ENCODE data around the gene GNG2.
"Not testable (repeated sequence)": the region's sequence is repeated elsewhere in the genome, so short reads cannot be mapped to it uniquely, and the experiment has no call there.

Gene GNG2

DNA sequence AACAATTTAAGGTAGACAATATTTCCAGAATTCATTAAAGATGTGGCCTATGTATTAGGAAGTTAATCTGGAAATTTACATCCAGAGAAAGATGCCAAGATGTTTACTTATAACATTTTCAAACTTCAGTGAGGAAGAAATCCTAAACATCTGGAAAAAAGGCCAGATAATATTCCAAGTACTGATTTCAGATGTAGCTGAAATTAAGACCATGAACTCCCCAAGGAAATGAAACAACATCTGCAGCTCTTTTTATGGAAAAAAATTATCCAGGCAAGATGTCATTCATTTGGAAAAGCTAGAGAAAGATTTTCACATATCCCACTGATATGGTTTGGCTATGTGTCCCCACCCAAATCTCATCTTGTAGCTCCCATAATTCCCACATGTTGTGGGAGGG, 35.0 kb downstream of the GNG2 start:
- no peak for DNase-seq

- no peak for DNase-seq
These were observed 37.5 kb downstream of the GNG2 start for GRCh38 chr14:51897791-51898355.

- no peak for DNase-seq
These were observed 41.1 kb downstream of the GNG2 start for GRCh38 chr14:51901475-51902024.

GRCh38 chr14:51905656-51906121, 45.3 kb downstream of the GNG2 start:
- DNase-seq = not testable (repeated sequence)

GRCh38 chr14:51908086-51908485, 47.7 kb downstream of the GNG2 start:
- DNase-seq = no peak

GRCh38 chr14:51912112-51912786, 51.8 kb downstream of the GNG2 start:
- DNase-seq = no peak

DNA sequence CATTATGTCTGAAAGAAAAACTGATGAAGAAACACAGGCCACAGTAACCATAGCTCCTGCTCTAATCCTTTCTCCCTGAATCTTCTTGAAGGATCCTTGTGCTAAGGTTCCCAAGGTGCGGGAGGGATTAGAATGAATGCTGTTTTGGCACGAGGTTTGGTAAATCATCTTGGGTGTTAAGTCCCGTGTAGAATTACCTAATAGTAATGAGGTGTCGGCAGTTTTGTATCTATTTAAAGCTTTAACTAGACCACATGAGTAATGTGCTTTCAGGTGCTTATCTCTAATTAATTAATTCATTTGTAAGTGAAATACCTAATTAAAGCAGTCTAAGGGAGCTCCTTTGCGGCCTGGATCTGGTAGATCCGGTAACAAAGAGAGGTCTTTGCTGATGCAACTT, 53.9 kb downstream of the GNG2 start:
- DNase-seq = no peak

GRCh38 chr14:51917193-51917592, 56.8 kb downstream of the GNG2 start:
- DNase-seq = no peak

GRCh38 chr14:51921026-51921425, 60.6 kb downstream of the GNG2 start:
- DNase-seq = no peak

GRCh38 chr14:51922624-51923023, 62.2 kb downstream of the GNG2 start:
- no peak for DNase-seq

DNA sequence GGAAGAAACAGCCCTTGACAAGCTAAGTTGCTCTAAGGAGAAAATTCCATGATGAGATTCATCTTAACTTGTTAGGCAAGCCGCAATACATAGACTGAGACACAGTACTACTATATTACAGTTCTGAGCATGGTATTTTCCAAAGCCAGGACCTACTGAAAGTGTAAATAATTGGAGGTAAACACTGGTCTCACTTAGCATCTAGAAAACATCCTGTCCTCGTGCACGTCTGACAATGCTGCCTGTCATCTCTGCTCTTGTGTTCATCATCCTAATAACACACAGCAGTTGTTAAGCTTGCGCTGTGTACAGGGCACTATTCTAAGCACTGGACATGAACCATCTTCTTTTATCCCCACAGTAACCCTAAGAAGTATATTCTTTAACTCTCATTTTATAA, 64.2 kb downstream of the GNG2 start:
- no peak for DNase-seq

DNA sequence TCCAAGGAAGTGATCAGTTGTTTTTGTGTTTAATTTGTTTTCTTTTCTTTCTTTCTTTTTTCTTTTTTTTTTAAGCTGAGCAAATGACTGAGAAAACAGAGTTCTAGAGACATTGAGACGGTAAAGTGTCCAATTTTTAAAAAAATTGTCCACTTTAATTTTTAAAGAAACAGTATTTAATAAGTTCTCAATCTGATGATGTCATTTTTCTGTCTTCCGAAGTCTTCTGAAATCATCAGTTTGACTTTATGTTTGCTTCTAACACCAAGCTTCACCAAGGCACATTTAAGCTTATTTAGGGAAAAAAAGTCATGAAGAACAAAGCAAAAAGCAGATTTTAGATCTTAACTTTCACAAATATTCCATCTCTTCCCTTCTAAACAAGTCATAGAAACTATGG, 65.6 kb downstream of the GNG2 start:
- no peak for DNase-seq

DNA sequence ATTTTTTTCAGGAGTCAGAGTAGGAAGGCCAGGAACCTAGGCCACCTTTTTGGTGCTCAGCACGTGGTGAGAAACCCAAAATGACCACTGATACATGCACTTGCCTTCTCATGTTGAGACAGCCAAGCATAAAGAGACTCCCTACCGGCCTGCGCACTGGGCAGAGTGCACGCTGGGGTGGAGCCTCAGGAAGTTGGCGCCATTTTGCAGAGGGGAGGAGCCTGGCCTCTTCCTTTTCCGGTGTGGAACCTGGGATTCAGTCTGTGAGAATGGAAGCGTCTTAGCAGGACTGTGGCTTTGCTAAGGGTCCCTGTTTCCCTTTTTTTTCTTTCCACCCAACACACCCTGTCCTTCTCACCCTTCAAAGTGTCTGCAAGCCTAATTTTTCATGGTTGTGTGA, 66.0 kb downstream of the GNG2 start:
- DNase-seq = no peak

DNA sequence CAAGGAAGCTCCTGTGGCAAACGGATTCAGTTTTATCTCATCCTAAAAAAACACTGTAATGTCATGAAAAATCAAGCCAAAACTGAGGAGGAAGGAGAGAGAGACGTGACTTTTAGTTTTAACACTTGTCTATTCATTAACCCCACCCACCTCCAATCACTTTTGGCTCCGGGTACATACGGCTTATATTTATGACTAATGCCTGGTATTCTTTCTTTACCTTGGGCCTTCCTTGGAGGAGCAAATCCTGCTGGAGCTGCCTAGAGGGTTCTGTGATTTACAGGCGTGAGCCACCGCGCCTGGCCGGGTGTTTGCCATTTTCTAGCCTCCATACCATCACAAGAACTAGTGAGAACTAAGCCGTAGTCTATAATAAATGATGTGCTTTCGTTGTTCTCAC, 68.2 kb downstream of the GNG2 start:
- DNase-seq = no peak

GRCh38 chr14:51929166-51929565, 68.8 kb downstream of the GNG2 start:
- no peak for DNase-seq

DNA sequence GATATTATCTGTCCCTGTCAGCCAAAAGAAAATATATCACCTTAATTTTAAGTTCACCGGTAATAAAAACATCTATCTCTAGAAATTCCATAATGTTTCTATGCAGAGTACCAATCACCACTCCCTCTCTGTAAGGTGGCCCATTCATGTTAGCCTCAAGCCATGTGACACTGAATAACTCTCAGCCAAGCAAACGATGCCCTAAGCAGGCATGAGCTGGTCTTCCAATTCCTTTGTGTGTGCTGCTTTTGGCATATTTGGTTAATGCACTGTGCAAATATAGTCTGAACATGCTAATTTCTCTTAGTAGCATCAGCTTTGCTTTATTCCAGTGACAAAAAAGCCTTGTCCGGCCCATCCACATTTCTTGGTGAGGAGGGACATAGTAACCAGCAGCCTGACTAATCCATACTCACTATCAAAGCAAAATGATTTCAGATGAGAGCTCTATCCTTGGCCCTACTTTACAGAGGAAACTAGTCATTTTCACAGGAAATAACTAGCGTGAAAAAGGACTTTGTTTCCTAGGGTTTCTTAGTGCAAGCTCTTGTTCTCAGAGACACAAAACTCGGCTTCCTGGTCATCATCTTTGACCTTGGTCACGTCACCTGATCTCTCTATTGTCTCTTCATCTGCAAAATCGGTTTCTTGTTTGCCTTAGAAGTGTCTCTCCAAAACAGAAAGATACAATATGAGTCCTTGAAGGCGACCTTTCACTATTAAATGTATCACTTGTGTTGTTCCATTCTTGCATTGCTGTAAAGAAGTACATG, 69.7 kb downstream of the GNG2 start:
- no peak for DNase-seq

GRCh38 chr14:51931308-51931707, 70.9 kb downstream of the GNG2 start:
- no peak for DNase-seq

GRCh38 chr14:51933191-51933590, 72.8 kb downstream of the GNG2 start:
- DNase-seq = no peak

GRCh38 chr14:51938137-51938536, 77.7 kb downstream of the GNG2 start:
- no peak for DNase-seq

DNA sequence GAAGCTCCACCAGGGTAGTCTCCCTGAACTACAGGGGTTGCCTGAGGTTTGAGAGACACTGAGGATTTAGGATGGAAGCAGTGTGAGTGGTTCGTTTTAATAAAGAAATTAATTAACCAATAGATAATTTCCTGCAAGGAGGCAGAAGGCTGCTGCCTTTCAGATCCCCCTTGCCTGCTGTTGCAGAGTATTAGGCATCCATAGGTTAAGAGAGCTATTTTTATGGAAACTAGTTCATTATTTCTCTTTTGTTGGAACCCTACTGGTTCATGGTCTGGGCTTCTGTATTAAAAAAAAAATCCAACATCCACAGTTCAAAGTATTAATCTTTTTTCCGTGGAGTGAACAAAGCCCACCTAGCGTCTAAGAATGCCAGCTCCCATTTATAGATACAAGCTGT, 78.4 kb downstream of the GNG2 start:
- no peak for DNase-seq

DNA sequence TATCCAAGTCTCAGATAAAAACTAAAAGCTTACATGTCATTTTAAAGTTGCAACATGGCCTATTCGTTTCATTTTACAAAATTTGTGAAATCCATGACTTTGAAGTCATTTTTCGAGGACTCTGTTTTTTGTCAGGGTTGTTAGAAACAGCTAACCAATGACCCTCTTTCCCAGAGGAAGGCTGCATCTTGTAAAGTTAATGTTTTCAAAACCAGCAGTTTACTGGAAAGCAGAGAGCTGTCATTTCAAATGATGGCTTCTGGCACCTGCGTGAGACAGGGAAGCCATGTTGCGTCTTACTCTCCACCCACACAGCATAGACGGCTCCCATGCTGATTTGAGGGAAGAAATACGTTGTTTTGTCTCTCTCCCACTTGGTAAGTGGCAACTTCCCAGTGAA, 78.8 kb downstream of the GNG2 start:
- no peak for DNase-seq

DNA sequence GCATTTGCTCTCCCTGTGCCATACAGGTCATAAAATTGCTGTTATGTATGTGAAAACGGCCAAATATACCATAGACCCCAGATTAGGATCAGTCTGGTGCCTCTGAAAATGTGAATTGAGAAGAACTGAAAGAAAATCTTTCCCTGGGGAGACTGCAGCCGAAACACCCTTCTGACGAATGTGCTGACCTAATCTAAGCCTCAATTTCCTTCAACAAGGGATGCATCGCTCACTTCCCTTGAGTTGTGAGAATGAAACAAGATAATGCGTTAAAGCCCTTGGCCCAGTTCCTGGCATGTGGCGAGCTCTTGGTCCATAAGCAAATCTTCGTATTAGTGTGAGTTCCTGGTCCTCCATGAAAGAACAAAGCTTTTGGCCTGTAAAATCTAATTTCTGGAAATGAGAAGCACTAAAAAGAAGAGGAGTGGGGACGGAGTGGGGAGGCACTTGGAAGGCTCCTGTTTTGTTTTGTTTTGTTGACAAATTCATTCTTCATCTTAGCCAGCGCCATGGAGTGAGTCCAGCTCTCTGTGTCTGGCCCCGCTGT, 79.4 kb downstream of the GNG2 start:
- no peak for DNase-seq

GRCh38 chr14:51942971-51943370, 82.6 kb downstream of the GNG2 start:
- DNase-seq = no peak

DNA sequence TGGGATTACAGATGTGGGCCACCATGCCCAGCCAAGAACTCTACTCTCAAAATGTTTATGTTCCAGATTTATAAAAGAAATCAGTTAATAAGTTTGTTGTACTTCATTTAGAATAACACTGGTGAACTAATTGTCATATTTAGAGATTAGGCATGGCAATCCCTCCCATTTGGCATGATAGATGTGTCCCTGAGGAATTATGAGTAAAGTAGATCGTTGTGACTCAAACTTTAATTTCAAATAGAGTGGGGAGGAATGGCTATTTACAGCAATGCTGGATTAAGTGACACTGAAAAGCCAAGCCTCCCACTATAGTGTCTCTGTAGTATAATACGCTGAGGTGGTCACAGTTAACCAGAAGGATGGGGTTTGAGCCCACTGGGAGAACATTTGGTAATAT, 89.6 kb downstream of the GNG2 start:
- no peak for DNase-seq

All from OCI-M1 (cell line).